HUES48 (cell line): ENCODE results near the gene PTPA.

Source experiments
- H3K27ac ChIP-seq: one replicate; pipeline ENCODE4 v1.7.0; 2013; ENCODE audit warnings: low read depth, low read length, inconsistent platforms
- H3K27me3 ChIP-seq: 2 replicates; pipeline ENCODE4 v1.6.1; 2013; ENCODE audit warnings: mild to moderate bottlenecking, low read length; ENCODE audit not compliant: control insufficient read depth, insufficient read depth
- H3K36me3 ChIP-seq: 2 replicates; pipeline ENCODE4 v1.6.1; 2013; ENCODE audit warnings: low read length; ENCODE audit not compliant: control insufficient read depth, insufficient read depth
- H3K4me1 ChIP-seq: 2 replicates; pipeline ENCODE4 v1.6.1; 2013; ENCODE audit warnings: mild to moderate bottlenecking, low read length; ENCODE audit not compliant: control insufficient read depth, insufficient read depth
- H3K4me3 ChIP-seq: 2 replicates; pipeline ENCODE4 v1.5.1; 2013; ENCODE audit warnings: mild to moderate bottlenecking, low read depth, low read length
- H3K9ac ChIP-seq: 2 replicates; pipeline ENCODE4 v1.6.1; 2013; ENCODE audit warnings: mild to moderate bottlenecking, low read depth, low read length, moderate library complexity
- H3K9me3 ChIP-seq: 2 replicates; pipeline ENCODE4 v1.6.1; 2013; ENCODE audit warnings: low read length; ENCODE audit not compliant: control insufficient read depth, insufficient read depth

Gene PTPA

GRCh38 chr9:129102095-129102525 is 9.1 kb upstream of the PTPA start:
- Histone ChIP-seq H3K4me3 (no peak overlapping the region), H3K9me3 (no peaks in the 10 kb centered on the region), H3K9ac (no peak overlapping the region), H3K27me3 (0 out of 2 replicates have a peak, but pooled peaks cover 5% of the 10 kb centered on the region), H3K4me1 (no peaks in the 10 kb centered on the region), H3K36me3 (no peaks in the 10 kb centered on the region), H3K27ac (no peak overlapping the region)

GRCh38 chr9:129102791-129103594 is 8.2 kb upstream of the PTPA start:
- H3K9ac ChIP-seq = no peak overlapping the region
- H3K4me3 ChIP-seq = no peak overlapping the region
- no peak overlapping the region for H3K27ac ChIP-seq
- no peaks in the 10 kb centered on the region for H3K4me1 ChIP-seq
- no peaks in the 10 kb centered on the region for H3K9me3 ChIP-seq
- 0 out of 2 replicates have a peak, but pooled peaks cover 5% of the 10 kb centered on the region for H3K27me3 ChIP-seq
- no peaks in the 10 kb centered on the region for H3K36me3 ChIP-seq

- Histone ChIP-seq H3K27me3 (0 out of 2 replicates have a peak, but pooled peaks cover 5% of the 10 kb centered on the region), H3K4me1 (no peaks in the 10 kb centered on the region), H3K9me3 (no peaks in the 10 kb centered on the region), H3K4me3 (no peak overlapping the region), H3K36me3 (no peaks in the 10 kb centered on the region), H3K27ac (no peak overlapping the region), H3K9ac (no peak overlapping the region)
Observed at GRCh38 chr9:129103595-129103965, 7.6 kb upstream of the PTPA start.

- Histone ChIP-seq H3K36me3 (no peaks in the 10 kb centered on the region), H3K9ac (no peak overlapping the region), H3K4me3 (no peak overlapping the region), H3K27ac (no peak overlapping the region), H3K27me3 (peaks cover 6% of the 10 kb centered on the region), H3K9me3 (no peaks in the 10 kb centered on the region), H3K4me1 (no peaks in the 10 kb centered on the region)
Observed at GRCh38 chr9:129104051-129104450, 7.2 kb upstream of the PTPA start.

- H3K4me3 ChIP-seq = no peak overlapping the region
- H3K27me3 ChIP-seq = peaks cover 19% of the 10 kb centered on the region
- H3K4me1 ChIP-seq = no peaks in the 10 kb centered on the region
- H3K27ac ChIP-seq = no peak overlapping the region
- H3K9me3 ChIP-seq = no peaks in the 10 kb centered on the region
- H3K9ac ChIP-seq = no peak overlapping the region
- H3K36me3 ChIP-seq = no peaks in the 10 kb centered on the region
Observed at GRCh38 chr9:129105857-129106694, 5.1 kb upstream of the PTPA start.

GRCh38 chr9:129107651-129108050 is 3.6 kb upstream of the PTPA start:
- no peak overlapping the region for H3K27ac ChIP-seq
- H3K4me3 ChIP-seq = no peak overlapping the region
- no peaks in the 10 kb centered on the region for H3K4me1 ChIP-seq

GRCh38 chr9:129108083-129108804 is 3.0 kb upstream of the PTPA start:
- H3K27ac ChIP-seq = no peak overlapping the region
- H3K9ac ChIP-seq = no peak overlapping the region
- H3K9me3 ChIP-seq = no peaks in the 10 kb centered on the region
- H3K27me3 ChIP-seq = peaks cover 15% of the 10 kb centered on the region
- H3K36me3 ChIP-seq = no peaks in the 10 kb centered on the region
- H3K4me3 ChIP-seq = no peak overlapping the region
- no peaks in the 10 kb centered on the region for H3K4me1 ChIP-seq

More at GRCh38 chr9:129107651-129108050, 3.6 kb upstream of the PTPA start:
- no peaks in the 10 kb centered on the region for H3K9me3 ChIP-seq
- no peaks in the 10 kb centered on the region for H3K36me3 ChIP-seq
- H3K9ac ChIP-seq = no peak overlapping the region
- peaks cover 15% of the 10 kb centered on the region for H3K27me3 ChIP-seq

GRCh38 chr9:129108805-129109536 is 2.2 kb upstream of the PTPA start:
- Histone ChIP-seq H3K27me3 (peaks cover 15% of the 10 kb centered on the region), H3K27ac (no peak overlapping the region), H3K9ac (no peak overlapping the region), H3K4me1 (no peaks in the 10 kb centered on the region), H3K36me3 (no peaks in the 10 kb centered on the region), H3K9me3 (no peaks in the 10 kb centered on the region), H3K4me3 (no peak overlapping the region)

GRCh38 chr9:129109537-129109903 is 1.7 kb upstream of the PTPA start:
- no peaks in the 10 kb centered on the region for H3K36me3 ChIP-seq
- H3K9ac ChIP-seq = no peak overlapping the region
- no peak overlapping the region for H3K27ac ChIP-seq
- no peaks in the 10 kb centered on the region for H3K9me3 ChIP-seq
- no peaks in the 10 kb centered on the region for H3K4me1 ChIP-seq
- peaks cover 15% of the 10 kb centered on the region for H3K27me3 ChIP-seq
- H3K4me3 ChIP-seq = no peak overlapping the region

- Histone ChIP-seq H3K27me3 (peaks cover 15% of the 10 kb centered on the region), H3K27ac (no peak overlapping the region), H3K9me3 (no peaks in the 10 kb centered on the region), H3K9ac (peak overlapping the region; percentile 35; the same call in 1 of the 2 replicates), H3K36me3 (no peaks in the 10 kb centered on the region), H3K4me3 (peak overlapping the region; percentile 89), H3K4me1 (no peaks in the 10 kb centered on the region)
Observed at GRCh38 chr9:129109952-129110739, 1.1 kb upstream of the PTPA start.
